HTR-8/SVneo (cell line): Measurements from ENCODE around the gene NR0B2.
"Not testable (repeated sequence)": the region's sequence is repeated elsewhere in the genome, so short reads cannot be mapped to it uniquely, and the experiment has no call there.

Source experiments
- DNase-seq: peaks from one replicate; pipeline ENCODE4 v3.0.0; 2011; ENCODE audit warnings: low spot score, mixed read lengths; ENCODE audit not compliant: insufficient read length
- FAIRE-seq: peaks from 2 replicates; lab custom pipeline; 2011; peaks lifted over from hg19 to GRCh38; lab: Jason Lieb, UNC

The NR0B2 gene

GRCh38 chr1:26897351-26897750 lies 16.4 kb downstream of the NR0B2 start:
- DNase-seq (no peak), FAIRE-seq (no peak)

- DNase-seq = no peak
- FAIRE-seq = no peak
These were observed 19.5 kb downstream of the NR0B2 start for GRCh38 chr1:26894263-26894662.

- FAIRE-seq = no peak
- DNase-seq = no peak
These were observed 23.3 kb downstream of the NR0B2 start for GRCh38 chr1:26890467-26890796.

GRCh38 chr1:26889551-26890466 lies 24.0 kb downstream of the NR0B2 start, which contains the start of gene GPN2:
TSS of gene GPN2 (minus strand) at chr1:26890283. CDS start at chr1:26890096, 187 bp downstream.
- peak; percentile 82 for DNase-seq
- FAIRE-seq = peak; percentile 89

- FAIRE-seq (no peak), DNase-seq (no peak)
These were observed 25.5 kb downstream of the NR0B2 start for GRCh38 chr1:26888231-26888630.

GRCh38 chr1:26887125-26887524 lies 26.6 kb downstream of the NR0B2 start:
- FAIRE-seq (no peak), DNase-seq (no peak)

GRCh38 chr1:26882696-26883463 lies 30.9 kb downstream of the NR0B2 start:
- no peak for DNase-seq
- FAIRE-seq = no peak

- FAIRE-seq, DNase-seq: not testable (repeated sequence)
These were observed 32.2 kb downstream of the NR0B2 start for GRCh38 chr1:26881611-26882010.

GRCh38 chr1:26879793-26880192 lies 34.0 kb downstream of the NR0B2 start:
- DNase-seq (no peak), FAIRE-seq (no peak)

GRCh38 chr1:26877326-26877725 lies 36.4 kb downstream of the NR0B2 start:
- FAIRE-seq = no peak
- no peak for DNase-seq

GRCh38 chr1:26874896-26875295 lies 38.9 kb downstream of the NR0B2 start:
- DNase-seq = no peak
- no peak for FAIRE-seq

- DNase-seq, FAIRE-seq: not testable (repeated sequence)
These were observed 40.7 kb downstream of the NR0B2 start for GRCh38 chr1:26873097-26873496.

GRCh38 chr1:26864610-26865480 lies 48.9 kb downstream of the NR0B2 start:
- peak; percentile 83 for FAIRE-seq
- DNase-seq = peak; percentile 89

GRCh38 chr1:26863685-26864077 lies 50.1 kb downstream of the NR0B2 start:
- FAIRE-seq = no peak

GRCh38 chr1:26862781-26863684 lies 50.7 kb downstream of the NR0B2 start, which contains the start of gene SFN:
TSS of gene SFN (plus strand) at chr1:26863149. CDS start at chr1:26863213, 64 bp downstream.
- FAIRE-seq (no peak), DNase-seq (no peak)

More at GRCh38 chr1:26863685-26864077, 50.1 kb downstream of the NR0B2 start:
- DNase-seq = no peak

- no peak for DNase-seq
- no peak for FAIRE-seq
These were observed 51.8 kb downstream of the NR0B2 start for GRCh38 chr1:26861889-26862378.
